UCSD-AML1 (cell line): ENCODE data around the gene HRH3.

ENCODE experiments used
- DNase-seq: peaks from one replicate; lab custom pipeline; 2025; ENCODE audit not compliant: unreplicated experiment; lab: John Stamatoyannopoulos, UW

The HRH3 gene

DNA sequence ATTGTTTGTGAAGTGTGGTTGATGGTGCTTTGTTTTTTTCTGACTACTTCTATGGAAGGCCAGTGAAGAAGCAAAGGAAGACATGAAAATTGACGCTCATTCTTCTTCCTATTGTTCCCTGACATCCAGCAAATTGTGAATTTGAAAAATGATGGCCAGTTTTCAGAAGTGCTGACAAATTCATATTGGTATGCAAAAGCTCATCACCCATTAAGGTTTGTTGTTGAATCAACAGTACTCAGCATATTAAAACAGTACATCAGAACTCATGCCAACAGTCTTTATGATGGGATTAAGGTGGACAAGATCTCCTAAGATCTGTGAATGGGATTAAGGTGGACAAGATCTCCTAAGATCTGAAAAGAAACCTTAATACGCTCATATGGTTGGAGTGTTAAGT, 38.3 kb downstream of the HRH3 start:
- no peak for DNase-seq

DNA sequence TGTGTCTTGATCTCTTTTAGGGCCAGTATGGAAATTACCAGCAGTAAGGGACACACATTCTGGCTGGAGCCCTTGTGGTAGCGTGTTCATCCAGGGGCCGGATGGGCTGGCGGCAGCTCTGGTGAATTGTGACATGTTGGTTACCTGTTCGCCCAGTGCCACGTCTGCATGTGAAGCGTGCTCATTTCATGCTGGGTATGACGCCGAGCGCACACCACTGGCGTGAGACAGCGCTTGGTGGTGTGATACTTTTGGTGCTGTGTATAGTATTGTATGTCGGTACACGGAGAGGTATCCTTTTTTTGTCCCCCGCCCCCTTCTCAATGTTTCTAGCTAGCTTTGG, 40.9 kb downstream of the HRH3 start:
- DNase-seq: no peak

DNA sequence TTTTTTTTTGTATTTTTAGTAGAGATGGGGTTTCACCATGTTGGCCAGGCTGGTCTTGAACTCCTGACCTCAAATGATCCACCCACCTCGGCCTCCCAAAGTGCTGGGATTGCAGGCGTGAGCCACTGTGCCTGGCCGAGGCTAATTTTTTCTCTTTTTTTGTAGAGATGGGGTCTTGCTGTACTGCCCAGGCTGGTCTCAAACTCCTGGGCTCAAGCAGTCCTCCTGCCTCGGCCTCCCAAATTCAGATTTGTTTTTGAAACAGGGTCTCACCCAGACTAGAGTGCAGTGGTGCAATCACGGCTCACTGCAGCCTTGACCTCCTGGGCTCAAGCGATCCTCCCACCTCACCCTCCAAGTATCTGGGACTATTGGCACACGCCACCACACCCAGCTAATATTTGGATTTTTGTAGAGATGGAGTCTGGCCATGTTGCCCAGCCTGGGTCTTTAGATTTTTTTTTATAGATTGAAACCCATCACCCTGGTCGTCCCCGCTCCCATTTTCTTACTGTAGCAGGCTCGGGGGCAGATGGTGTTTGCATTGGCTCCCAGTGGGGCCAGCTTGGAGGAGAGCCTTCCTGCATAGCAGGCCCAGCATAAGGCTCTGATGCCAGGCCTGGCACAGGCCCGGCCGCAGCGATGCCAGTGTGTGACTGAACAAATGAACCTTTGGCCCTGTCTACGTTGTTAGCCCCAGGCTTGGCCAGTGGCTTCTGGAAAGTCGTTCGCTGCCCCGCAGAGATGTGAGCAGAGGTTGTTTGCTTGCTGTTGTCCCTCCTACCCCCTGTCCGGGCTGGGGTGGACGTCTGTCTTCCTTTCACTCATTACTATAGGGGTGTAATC, 41.5 kb downstream of the HRH3 start:
- DNase-seq: no peak

DNA sequence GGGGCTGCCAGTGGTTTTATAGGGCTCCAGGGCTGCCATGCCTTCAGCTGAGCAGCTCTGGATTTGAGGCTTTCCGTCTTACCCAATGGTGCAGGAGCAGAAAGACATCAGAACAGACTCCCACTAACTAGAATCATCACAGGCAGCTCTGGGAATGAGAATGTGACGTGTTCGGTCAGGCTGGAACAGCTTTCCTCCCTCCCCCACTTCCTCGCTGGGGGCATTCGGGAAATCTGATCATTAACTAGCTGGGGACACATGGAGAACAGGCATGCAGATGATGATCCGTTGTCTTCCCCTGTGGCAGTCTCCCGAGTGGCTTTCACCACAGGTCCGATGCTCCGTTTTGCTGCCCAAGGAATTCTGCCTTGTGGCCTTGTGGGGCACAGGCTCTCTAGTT, 42.8 kb downstream of the HRH3 start:
- DNase-seq: no peak

DNA sequence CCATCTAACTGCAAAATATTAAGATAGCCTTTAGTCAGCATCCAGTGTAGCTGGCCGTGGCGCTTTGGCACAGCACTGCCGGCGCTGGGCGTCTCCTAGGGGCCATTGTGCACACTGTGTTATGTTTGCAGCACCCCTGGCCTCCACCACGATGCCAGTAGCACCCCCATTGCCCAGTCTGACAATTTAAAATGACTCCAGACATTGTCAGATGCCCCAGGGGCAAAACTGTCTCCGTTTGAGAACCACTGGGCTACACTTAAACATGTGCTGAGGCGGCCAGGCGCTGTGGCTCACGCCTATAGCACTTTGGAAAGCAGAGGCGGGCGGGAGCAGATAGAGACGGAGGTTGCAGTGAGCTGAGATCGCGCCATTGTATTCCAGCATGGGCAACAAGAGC, 43.2 kb downstream of the HRH3 start:
- no peak for DNase-seq

DNA sequence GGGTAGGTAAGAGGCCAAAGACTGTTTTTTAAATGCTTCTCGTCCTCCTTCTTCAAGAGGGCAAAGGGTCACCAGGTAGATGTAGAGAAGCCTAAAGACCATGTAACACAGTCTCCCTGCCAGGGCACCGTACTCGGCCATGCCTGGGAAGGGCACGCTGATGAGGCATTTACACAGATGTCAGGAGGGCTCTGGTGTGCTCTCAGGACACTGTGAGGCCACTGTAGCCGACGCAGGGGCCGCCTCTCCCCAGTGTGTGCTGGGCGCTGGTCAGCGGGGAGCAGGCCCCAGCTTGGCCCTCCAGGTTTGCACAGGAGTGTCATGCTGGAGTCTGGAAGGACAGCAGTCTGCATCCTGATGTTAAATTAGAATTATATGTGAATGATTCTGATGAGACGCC, 44.4 kb downstream of the HRH3 start:
- DNase-seq: no peak

DNA sequence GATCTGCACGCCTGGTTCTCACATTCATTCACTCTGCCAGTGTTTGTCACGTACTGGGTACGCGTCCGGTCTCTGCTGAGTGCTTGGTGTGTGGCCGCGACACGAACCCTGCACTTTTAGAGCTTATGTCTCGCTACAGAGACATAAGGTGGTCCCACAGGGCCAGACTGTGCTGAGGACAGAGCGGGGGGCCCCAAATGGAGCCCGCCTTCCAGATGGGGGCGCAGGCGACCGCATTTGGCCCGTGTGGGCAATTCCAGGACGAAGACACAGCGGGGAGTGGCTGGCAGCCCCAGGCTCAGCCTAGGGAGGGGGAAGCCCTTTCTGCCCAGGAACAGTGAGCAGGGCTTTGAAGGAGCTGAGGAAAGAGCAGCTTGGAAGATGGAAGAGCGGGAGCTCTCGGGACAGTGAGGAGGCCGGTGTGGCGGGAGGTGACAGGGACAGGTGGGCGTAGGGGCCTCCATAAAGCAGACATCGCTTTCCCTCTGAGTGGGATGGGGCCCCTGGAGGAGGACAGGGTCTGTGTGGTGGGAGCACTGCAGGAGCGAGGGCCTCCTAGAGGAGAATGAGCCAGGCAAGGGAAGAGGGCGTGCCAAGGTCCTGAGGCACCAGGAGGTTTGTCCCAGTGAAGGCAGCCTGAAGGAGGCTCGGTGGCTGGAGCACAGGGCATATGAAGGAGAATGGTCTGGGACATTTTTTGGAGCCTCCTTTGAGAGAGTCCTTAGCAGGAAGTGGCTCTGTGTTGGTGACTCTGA, 45.0 kb downstream of the HRH3 start:
- DNase-seq: no peak

DNA sequence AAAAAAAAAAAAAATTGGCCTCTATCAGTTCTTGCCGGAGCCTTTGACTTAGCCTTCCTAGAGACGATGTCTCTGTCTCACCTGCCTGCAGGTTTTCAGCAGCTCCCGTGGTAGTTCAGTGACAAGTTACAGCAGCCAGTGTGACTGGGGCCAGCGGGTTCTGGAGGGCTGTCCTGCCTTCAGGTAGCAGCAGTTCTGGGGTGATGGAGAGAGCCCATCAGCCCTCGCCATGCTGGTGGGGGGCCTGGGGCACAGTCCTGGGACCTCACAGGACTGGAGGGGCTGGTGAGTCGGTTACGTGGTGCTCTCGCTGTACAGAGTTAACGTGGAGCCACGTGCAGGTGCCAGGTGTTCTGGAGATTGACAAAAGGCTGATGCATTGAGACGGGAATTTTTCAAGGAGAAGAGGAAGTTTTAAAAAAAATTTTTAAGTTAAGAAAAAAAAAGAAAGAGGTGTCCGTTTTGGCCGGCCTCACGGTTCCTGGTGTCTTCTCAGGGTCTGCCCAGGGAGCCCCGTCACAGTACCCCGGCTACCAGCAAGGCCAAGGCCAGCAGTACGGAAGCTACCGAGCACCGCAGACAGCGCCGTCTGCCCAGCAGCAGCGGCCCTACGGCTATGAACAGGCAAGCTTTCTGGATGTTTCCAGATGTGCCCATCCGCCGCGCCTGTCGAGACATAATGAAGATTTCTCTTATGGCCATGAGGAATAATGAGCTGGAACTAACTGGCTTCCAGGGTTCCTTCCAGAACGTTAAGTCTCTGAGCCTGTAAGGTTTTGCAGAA, 45.9 kb downstream of the HRH3 start:
- no peak for DNase-seq

DNA sequence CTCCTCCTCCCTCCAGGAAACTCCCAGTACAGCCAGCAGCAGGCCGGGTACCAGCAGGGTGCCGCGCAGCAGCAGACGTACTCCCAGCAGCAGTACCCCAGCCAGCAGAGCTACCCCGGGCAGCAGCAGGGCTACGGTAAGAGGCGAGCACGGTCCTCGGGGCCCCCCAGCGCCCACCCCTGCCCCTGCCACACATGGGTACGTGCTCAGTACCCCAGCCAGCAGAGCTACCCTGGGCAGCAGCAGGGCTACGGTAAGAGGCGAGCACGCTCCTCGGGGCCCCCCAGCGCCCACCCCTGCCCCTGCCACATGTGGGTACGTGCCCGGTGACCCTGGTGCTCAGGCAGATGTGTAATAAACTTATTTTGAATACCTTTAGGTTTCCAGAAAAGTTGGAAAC, 47.4 kb downstream of the HRH3 start:
- DNase-seq: no peak

DNA sequence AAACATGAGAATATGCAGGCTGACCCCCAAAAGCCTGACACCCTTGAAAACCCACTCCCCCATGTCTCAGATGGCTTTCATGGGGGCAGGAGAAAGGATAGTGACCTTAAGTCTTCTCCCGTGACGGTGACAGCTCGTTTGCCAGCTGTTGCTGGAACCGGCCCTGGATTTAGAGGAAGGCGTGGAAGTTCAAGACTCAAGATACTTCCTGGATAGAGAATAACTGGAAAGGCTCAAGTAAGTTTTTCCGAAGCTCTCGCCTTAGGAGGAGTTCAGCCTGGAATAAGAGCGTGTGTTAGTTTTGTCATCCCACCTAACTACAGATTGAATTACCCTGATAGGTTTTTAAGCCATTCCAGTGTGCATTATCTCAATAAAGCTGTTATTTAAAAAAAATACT, 48.8 kb downstream of the HRH3 start:
- DNase-seq: no peak

DNA sequence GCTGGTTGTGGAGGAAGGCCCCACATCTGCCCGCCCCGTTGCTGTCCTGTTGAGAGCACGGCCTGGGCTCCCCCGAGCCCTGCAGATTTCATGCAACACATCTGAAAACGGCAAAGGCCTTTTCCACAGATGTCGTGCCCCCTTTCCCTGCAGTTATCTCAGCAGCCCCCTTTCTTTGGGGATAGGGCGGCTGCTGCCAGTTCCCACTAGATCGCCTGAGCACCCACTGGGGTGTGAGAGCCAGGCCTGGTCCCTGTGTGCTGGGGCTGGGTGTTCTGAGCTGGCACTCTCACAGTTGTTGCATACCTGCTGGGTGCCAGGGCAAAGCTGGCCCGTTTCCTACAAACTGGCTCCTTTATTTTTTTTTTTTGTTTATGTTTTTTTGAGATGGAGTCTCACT, 49.5 kb downstream of the HRH3 start:
- no peak for DNase-seq

DNA sequence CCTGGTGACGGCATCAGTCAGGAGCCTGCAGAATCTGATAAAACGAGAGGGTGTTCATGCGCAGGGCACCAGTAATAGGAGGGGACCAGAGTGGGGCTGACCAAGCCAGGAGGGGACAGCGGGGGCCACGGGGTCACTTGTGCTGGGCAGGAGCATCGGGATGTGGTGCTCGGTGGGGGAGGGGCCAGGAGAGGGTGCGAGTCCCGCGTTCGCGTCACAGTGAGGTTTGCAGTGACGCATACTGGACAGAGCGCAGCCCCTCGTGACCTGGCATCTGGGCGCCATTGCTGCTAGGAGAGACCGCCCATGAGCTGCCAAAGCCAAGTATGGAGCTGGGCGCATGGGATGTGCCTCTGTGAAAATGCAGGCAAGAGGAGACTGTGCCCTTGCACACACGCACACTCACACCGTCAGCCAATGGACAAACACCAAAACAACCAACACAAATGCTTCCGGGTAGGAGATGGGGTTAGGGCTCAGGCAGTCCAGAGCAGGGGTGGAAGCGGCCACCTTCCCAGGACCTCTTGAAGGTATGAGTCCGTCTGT, 51.1 kb downstream of the HRH3 start:
- no peak for DNase-seq

DNA sequence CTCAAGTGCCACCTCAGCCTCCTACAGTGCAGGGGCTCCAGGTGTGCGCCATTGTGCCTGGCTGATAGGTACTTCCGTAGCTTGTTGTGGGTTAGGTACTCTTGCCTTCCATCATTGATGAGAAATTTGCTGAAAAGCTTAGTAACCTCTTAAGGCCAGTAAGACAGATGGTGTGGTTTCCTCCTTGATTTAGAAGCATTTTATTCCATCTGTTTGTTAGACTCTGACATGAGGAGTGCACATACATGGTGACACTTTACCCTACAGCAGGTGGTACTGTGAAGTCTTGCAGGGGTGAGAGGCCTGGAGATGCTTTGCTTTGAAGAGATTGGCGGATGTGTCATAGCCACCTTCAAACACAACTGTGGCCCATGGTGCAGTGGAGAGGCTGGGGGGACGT, 52.0 kb downstream of the HRH3 start:
- no peak for DNase-seq

DNA sequence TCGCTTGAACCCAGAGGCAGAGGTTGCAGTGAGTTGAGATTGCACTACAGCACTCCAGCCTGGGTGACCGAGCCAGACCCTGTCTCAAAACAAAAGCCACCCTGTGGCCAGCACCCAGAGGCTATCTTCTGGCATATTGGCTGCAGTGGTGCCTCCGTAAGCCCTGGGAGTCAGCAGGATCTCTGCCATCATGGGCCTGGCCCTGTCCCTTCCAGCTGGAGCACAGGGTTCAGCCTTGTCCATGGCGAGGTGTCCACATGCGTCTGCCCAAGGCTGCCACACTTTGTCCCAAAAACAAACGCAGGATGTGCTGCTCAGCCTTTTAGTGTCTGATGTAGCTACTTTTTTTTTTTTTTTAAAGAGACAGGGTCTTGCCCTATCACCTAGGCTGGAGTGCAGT, 52.6 kb downstream of the HRH3 start:
- DNase-seq: no peak

DNA sequence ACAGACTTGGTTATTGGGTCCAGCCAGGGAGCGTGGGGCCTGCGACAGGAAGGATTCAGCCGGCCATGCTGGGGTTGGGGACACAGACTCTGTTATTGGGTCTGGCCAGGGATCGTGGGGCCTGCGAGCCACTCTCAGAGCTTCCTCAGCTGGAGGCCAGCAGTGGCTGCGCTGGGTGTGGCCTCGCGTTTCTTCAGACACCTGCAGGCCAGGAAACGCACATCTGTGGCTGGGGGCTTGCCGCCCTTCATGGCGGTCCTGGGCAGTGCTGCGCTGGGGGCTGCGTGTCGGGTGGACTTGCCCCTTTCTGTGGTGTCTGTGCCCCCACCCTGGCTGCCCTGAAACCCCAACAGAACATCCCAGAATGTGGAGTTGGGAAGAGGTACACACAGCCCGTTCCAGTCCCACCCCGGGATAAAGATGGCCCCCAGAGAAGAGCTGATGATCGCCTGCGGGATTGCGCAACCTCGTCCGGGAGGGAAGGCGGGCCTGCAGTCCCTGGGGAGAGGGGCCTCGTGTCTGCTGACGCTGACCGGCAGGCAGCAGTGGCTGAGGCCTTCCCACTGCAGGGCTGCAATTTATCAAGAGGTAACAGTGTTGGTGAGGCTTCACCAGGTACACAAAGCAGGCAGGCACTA, 54.2 kb downstream of the HRH3 start:
- DNase-seq: no peak
